Nasal cavity respiratory epithelium epithelial cell of viscerocranial mucosa (primary cell): ENCODE results near the gene KRTAP21-2. TPM values are rescaled to one million over a fixed set of nuclear protein-coding genes. Genes with fewer than 3 reads are reported as not detected.

Source experiments
- total RNA-seq: library from RNA; depleted of rRNA; stranded (reverse); fragments of >200 nt; gene quantifications from 2 replicates; pipeline ENCODE4 v1.2.3, GENCODE V29; 2014

Gene KRTAP21-2
- total RNA-seq: not detected in 2 replicates

DNA sequence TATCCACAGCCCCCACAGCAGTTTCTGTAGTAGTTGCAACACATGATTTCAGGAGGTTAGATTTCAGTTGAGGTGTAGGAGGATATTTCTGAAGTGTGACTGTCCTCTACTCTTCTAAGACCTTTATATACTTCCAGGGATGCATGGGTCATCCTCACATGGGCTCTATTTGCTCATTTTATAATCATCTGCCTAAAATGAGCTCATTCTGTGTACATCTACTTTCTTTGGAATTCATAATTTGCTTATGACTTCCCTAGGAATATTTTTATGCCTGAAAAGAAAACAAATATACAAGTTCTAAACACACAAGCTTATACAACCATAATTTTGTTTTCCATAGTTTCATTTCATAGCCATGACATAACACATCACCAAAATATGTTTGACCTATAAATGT, at the start of gene KRTAP21-2:
Gene KRTAP21-2 (minus strand): TSS at position 101 of the 400 bp plus-strand sequence. CDS start 57 bp downstream, at position 44.

DNA sequence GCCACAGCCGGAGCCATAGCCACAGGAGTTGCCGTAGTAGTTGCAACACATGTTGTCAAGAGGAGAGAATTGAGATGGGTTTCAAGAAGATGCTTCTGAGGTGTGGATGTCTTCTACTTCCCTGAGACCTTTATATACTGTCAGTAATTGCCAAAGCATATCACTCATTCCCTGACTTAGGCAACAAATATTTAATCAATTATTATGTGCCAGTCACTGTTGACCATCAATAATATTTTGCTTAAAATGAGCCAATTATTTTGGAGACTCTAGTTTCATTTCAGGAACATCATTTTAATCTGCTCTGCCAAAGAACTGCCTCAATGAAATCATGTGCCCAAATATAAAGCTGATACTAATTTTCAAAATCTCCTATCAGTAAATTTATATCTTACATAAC, 8.3 kb upstream of the KRTAP21-2 start, which contains the start of gene KRTAP21-1:
Gene KRTAP21-1 (minus strand): TSS at position 101 of the 400 bp plus-strand sequence. CDS start 50 bp downstream, at position 51.

DNA sequence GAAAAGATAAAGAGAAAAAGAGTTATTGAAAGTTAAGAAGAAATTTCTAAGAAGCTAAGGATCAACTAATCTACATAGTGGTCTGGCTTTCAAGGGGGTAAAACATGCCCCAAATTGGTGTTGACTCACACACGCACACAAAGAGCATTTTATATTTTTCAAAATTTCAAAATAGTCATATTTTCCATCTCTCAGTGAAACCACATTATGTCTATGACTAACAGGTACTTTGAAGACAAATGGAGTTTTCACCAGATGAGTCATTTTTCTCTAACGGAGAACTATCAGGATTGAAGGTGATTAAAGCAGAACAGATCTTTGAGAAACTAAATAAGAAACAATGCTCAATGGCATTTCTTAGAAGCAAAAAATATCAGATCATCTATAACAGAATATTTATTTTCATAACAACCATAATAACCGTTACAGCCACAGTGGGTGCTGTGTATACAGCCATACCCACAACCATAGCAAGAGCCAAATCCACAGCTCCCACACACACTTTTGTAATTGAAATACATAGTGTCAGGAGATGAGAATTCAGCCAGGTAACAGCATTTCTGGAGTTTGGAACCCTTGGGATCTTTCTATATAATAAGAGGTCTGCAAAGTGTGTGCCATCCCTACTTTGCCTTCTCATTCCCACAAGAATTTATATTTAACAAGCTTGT, 28.7 kb downstream of the KRTAP21-2 start, which contains the start of gene KRTAP21-3:
Gene KRTAP21-3 (minus strand): TSS at position 539 of the 671 bp plus-strand sequence. CDS start 18 bp downstream, at position 521.

Other genes with a start within 250 kb of the KRTAP21-2 start
- not detected in 2 replicates for gene KRTAP19-5, start 245.1 kb downstream of the KRTAP21-2 start, total RNA-seq
- not detected in 2 replicates for gene KRTAP19-6, start 205.4 kb downstream of the KRTAP21-2 start, total RNA-seq
- not detected in 2 replicates for gene KRTAP19-7, start 185.9 kb downstream of the KRTAP21-2 start, total RNA-seq
- not detected in 2 replicates for gene KRTAP22-2, start 156.9 kb downstream of the KRTAP21-2 start, total RNA-seq
- gene KRTAP6-3, start 154.8 kb downstream of the KRTAP21-2 start, total RNA-seq: not detected in 2 replicates
- gene KRTAP6-2, start 148.4 kb downstream of the KRTAP21-2 start, total RNA-seq: not detected in 2 replicates
- not detected in 2 replicates for gene KRTAP22-1, start 146.2 kb downstream of the KRTAP21-2 start, total RNA-seq
- gene KRTAP6-1, start 133.3 kb downstream of the KRTAP21-2 start, total RNA-seq: not detected in 2 replicates
- gene KRTAP20-1, start 130.8 kb downstream of the KRTAP21-2 start, total RNA-seq: not detected in 2 replicates
- gene KRTAP20-4, start 126.6 kb downstream of the KRTAP21-2 start, total RNA-seq: not detected in 2 replicates
- gene KRTAP20-2, start 112.1 kb downstream of the KRTAP21-2 start, total RNA-seq: not detected in 2 replicates
- not detected in 2 replicates for gene KRTAP20-3, start 104.4 kb downstream of the KRTAP21-2 start, total RNA-seq
- not detected in 2 replicates for gene KRTAP21-3, start 28.5 kb downstream of the KRTAP21-2 start, total RNA-seq
- not detected in 2 replicates for gene KRTAP21-1, start 8.2 kb upstream of the KRTAP21-2 start, total RNA-seq
- not detected in 2 replicates for gene KRTAP8-1, start 66.0 kb upstream of the KRTAP21-2 start, total RNA-seq
- not detected in 2 replicates for gene KRTAP7-1, start 82.5 kb upstream of the KRTAP21-2 start, total RNA-seq
- gene KRTAP11-1, start 134.3 kb upstream of the KRTAP21-2 start, total RNA-seq: not detected in 2 replicates